Esophagus squamous epithelium (tissue), 4 donors: Measurements from ENCODE around the gene VMP1.

Source experiments
- CTCF ChIP-seq, 6 experiments: fragments of 450-650 bp in 4 of 6; fragments of 200-600 bp in 2 of 6; sonication (generic) in 2 of 6; IDR thresholded peaks; one replicate each; pipeline ENCODE4 v1.5.1; 2016 to 2019; ENCODE audit warnings: antibody characterized with exemption in 6 of 6, mild to moderate bottlenecking in 4 of 6, moderate library complexity in 4 of 6
- POLR2A ChIP-seq, 4 donors: fragments of 450-650 bp; IDR thresholded peaks; one replicate each; pipeline ENCODE4 v1.6.1; 2017; ENCODE audit warnings: antibody characterized with exemption in 4 of 4, mild to moderate bottlenecking in 4 of 4, moderate library complexity in 3 of 4

GRCh38 chr17:59753522-59754467, 46.3 kb downstream of the VMP1 start:
- TF ChIP-seq POLR2A (IDR thresholded peaks at IDR 0.05) = no peak
- peak; percentile 23 to 86 (median 76) for TF ChIP-seq CTCF (IDR thresholded peaks at IDR 0.05)
